ENCODE measurements around the gene ANGEL1. TPM values are rescaled to one million over a fixed set of nuclear protein-coding genes. Genes with fewer than 3 reads are reported as not detected.

ANGEL1 gene
- total and polyA plus RNA-seq, 2 donors (not counting 1 experiment from before 2014, with no cell fraction given): 13.1 to 27.3 TPM

DNA sequence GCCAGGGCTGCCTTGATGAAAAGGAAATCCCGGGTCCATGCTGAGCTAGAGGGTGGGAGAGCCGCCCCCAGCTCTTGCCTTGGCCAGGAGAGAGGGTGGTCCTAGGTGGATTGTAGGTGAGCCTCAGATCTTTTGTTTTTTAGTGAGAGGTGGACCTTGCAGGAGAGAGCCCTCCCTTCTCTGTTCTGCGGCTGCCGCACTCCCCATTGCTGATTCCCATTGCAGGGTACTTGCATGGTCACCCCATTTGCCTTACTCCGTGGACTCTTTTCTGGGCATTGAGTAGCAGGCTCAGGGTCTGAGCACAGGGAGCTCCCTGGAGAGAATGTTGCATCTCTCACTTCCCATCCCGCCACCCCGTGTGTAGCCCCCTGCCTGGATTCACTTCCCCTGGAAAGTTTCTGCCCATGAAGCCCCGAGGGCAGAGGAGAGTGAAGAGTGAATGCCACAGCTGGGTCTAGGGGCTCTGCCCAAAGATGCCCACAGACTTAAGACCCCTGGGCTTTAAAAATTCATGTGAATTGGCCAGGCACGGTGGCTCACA is 41.2 kb downstream of the ANGEL1 start:
- ATAC-seq (ENCODE audit: low read depth) (no peak), DNase-seq (no peak)
- no peak overlapping the region for H3K4me3 Mint-ChIP-seq
- WGBS (ENCODE audit: insufficient coverage): 62% methylated on average over 5 of the region's 9 CpGs
- Histone ChIP-seq H3K4me1 (ENCODE audit: control insufficient read depth in 2 of 2, insufficient read depth in 2 of 2, low read length in 2 of 2) (peaks cover 16% of the 10 kb centered on the region in 2 donors), H3K9ac (ENCODE audit: low read length) (no peak overlapping the region), H3K9me3 (ENCODE audit: control extremely low read depth in 1 of 3, control insufficient read depth in 2 of 3, insufficient read depth in 1 of 3, low read length in 2 of 3) (no peaks in the 10 kb centered on the region), H3K4me3 (ENCODE audit: control extremely low read depth in 1 of 5, extremely low read depth in 1 of 5, insufficient read depth in 1 of 5, low read depth in 2 of 5, low read length in 4 of 5) (no peak overlapping the region), H3K27ac (ENCODE audit: low read length in 2 of 2) (no peak overlapping the region), H4K20me1 (ENCODE audit: control insufficient read depth, insufficient read depth, low read length, poor library complexity, severe bottlenecking) (no peaks in the 10 kb centered on the region), H3K79me2 (ENCODE audit: control insufficient read depth, insufficient read depth, low read length) (no peaks in the 10 kb centered on the region), H3K36me3 (replicated peaks in 1 of 2; ENCODE audit: control extremely low read depth in 1 of 2, control insufficient read depth in 1 of 2, extremely low read depth in 1 of 2, insufficient read depth in 2 of 2, low read length in 1 of 2) (no peaks in the 10 kb centered on the region), H3K27me3 (replicated peaks in 1 of 4; ENCODE audit: control extremely low read depth in 1 of 4, control insufficient read depth in 3 of 4, insufficient read depth in 4 of 4, low read length in 3 of 4) (peaks cover 0 to 9% (median 2%) of the 10 kb centered on the region in 4 experiments), H2AFZ (ENCODE audit: insufficient read depth, low read depth, low read length, poor library complexity, severe bottlenecking) (no peak overlapping the region), H3K4me2 (replicated peaks; ENCODE audit: low read depth, low read length, poor library complexity, severe bottlenecking) (no peak overlapping the region)
- no peak for TF ChIP-seq CTCF (IDR thresholded peaks at IDR 0.05)
- no peak for TF ChIP-seq EZH2 (IDR thresholded peaks at IDR 0.05; ENCODE audit: borderline replicate concordance, insufficient read depth, low read depth, low read length, poor library complexity, severe bottlenecking)
- H3K4me1 Mint-ChIP-seq: peaks cover 14% of the 10 kb centered on the region
- intact Hi-C loops (cut with micrococcal nuclease): no loop called here
- no peak overlapping the region for H3K27ac Mint-ChIP-seq
- ChIA-PET CTCF (interaction anchor here (1.5 kb wide), 1 partner anchor 10 kb away, joined by 3 read pairs; no protein-coding TSS in a partner anchor), POLR2A (no interaction called here)
- peaks cover 3% of the 10 kb centered on the region for H3K27me3 Mint-ChIP-seq
- H3K9me3 Mint-ChIP-seq (ENCODE audit: insufficient read depth): no peaks in the 10 kb centered on the region

DNA sequence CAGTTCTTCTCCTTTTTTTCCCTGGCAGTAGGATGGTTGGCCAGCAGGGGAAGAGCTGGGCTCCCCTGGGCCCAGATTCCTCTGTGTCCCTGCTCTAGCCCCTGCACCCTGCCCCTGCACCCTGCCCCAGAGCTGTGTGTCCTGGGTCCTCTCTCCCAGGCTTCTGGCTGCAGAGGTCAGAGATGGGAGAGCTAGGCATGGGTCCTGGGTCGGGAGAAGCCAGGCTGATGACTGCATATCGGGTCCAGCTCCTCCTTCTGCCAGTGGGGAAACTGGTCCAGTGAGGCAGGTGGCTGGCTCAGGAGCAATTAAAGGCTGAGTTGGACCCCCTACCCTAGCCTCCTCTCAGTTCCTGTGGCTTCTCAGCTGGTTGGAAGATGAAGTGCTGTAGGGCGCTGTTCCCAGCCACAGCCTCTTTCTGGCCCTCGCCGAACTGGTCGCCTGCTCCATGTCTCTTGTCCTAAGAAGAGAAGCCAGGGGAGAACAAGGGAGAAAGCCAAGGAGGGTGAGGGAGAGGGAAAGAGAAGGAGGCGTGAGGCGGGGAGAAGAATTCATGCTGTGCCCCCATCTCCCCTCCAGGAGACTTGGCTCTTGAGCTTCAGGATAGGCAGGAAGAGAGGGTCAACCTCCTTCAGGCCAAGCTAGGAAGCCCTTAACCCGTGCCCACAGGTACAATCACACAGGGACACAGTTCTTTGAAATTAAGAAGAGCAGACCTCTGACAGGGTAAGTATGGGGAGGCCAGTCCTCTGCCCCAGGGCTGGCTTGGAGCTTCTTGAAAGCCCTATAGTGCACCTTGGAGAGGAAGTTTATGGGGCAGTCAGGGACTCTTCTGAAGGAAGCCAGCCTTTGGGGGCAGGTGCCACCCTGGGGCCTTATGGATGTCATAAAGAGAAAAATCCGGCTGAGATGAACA is 41.9 kb downstream of the ANGEL1 start:
- no peaks in the 10 kb centered on the region for H3K36me3 ChIP-seq (replicated peaks in 1 of 2; ENCODE audit: control extremely low read depth in 1 of 2, control insufficient read depth in 1 of 2, extremely low read depth in 1 of 2, insufficient read depth in 2 of 2, low read length in 1 of 2)
- H3K4me3 ChIP-seq (ENCODE audit: control extremely low read depth in 1 of 5, extremely low read depth in 1 of 5, insufficient read depth in 1 of 5, low read depth in 2 of 5, low read length in 4 of 5): no peak overlapping the region
- ChIA-PET POLR2A (no interaction called here), CTCF (interaction anchor here (1.5 kb wide), 1 partner anchor 10 kb away, joined by 3 read pairs; no protein-coding TSS in a partner anchor)
- Mint-ChIP-seq H3K4me3 (no peak overlapping the region), H3K27me3 (peaks cover 3% of the 10 kb centered on the region), H3K4me1 (peaks cover 14% of the 10 kb centered on the region), H3K27ac (no peak overlapping the region), H3K9me3 (ENCODE audit: insufficient read depth) (no peaks in the 10 kb centered on the region)
- intact Hi-C loops (cut with micrococcal nuclease): no loop called here
- peaks cover 16% of the 10 kb centered on the region in 2 donors for H3K4me1 ChIP-seq (ENCODE audit: control insufficient read depth in 2 of 2, insufficient read depth in 2 of 2, low read length in 2 of 2)
- TF ChIP-seq CTCF (IDR thresholded peaks at IDR 0.05) (no peak), EZH2 (IDR thresholded peaks at IDR 0.05; ENCODE audit: borderline replicate concordance, insufficient read depth, low read depth, low read length, poor library complexity, severe bottlenecking) (no peak)
- no peaks in the 10 kb centered on the region for H4K20me1 ChIP-seq (ENCODE audit: control insufficient read depth, insufficient read depth, low read length, poor library complexity, severe bottlenecking)
- no peak overlapping the region for H2AFZ ChIP-seq (ENCODE audit: insufficient read depth, low read depth, low read length, poor library complexity, severe bottlenecking)
- H3K27ac ChIP-seq (ENCODE audit: low read length in 2 of 2): no peak overlapping the region
- ATAC-seq (ENCODE audit: low read depth): no peak
- peaks cover 0 to 9% (median 2%) of the 10 kb centered on the region in 4 experiments for H3K27me3 ChIP-seq (replicated peaks in 1 of 4; ENCODE audit: control extremely low read depth in 1 of 4, control insufficient read depth in 3 of 4, insufficient read depth in 4 of 4, low read length in 3 of 4)
- no peak for DNase-seq
- no peak overlapping the region for H3K4me2 ChIP-seq (replicated peaks; ENCODE audit: low read depth, low read length, poor library complexity, severe bottlenecking)
- no peaks in the 10 kb centered on the region for H3K79me2 ChIP-seq (ENCODE audit: control insufficient read depth, insufficient read depth, low read length)
- H3K9ac ChIP-seq (ENCODE audit: low read length): no peak overlapping the region
- no peaks in the 10 kb centered on the region for H3K9me3 ChIP-seq (ENCODE audit: control extremely low read depth in 1 of 3, control insufficient read depth in 2 of 3, insufficient read depth in 1 of 3, low read length in 2 of 3)
- WGBS (ENCODE audit: insufficient coverage): 96% methylated on average over 7 of the region's 10 CpGs

Measured in B cell (primary cell).